HepG2 (cell line): ENCODE results near the gene FGFR3. TPM values are rescaled to one million over a fixed set of nuclear protein-coding genes. Genes with fewer than 3 reads are reported as not detected.
A peak's percentile ranks its signal among the peaks of the same experiment; 100 is the strongest.

Experiments used
- ATAC-seq: fragments of 200-7000 bp; cut with Tn5 transposase; 3 replicates; pipeline ENCODE4 v1.9.1; 2020; ENCODE audit warnings: mild to moderate bottlenecking, moderate library complexity
- BruUV-seq: library from RNA; stranded (reverse); fragments of 400-500 nt; replicated peaks from 2 replicates; lab custom pipeline; 2021; lab: Mats Ljungman, UMichigan
- CTCF ChIA-PET: fragments of 300-600 bp; formaldehyde crosslinking; extraction: SDS; loops from one replicate; lab custom pipeline; 2021; ENCODE audit warnings: low total read pairs, inconsistent platforms, low intra/inter-chr PET ratio; lab: Yijun Ruan, JAX
- POLR2A ChIA-PET: fragments of 350-600 bp; sonication (Branson Sonifier 250); formaldehyde crosslinking; loops from one replicate; lab custom pipeline; 2020; ENCODE audit warnings: antibody characterized with exemption, inconsistent platforms; lab: Yijun Ruan, JAX
- DNase-seq: peaks from one replicate; pipeline ENCODE4 v3.0.0-alpha.2; 2015; ENCODE audit warnings: low spot score
- FAIRE-seq: peaks from 3 replicates; lab custom pipeline; 2011; peaks lifted over from hg19 to GRCh38; lab: Jason Lieb, UNC
- H2AFZ ChIP-seq: one replicate; pipeline ENCODE4 v1.6.1; 2011; ENCODE audit warnings: low read length, inconsistent platforms
- H3K27ac ChIP-seq: fragments of 300-600 bp; 3 replicates; pipeline ENCODE4 v1.8.0; 2011; ENCODE audit warnings: mixed run types, mild to moderate bottlenecking, mixed read lengths, low read length, inconsistent platforms; ENCODE audit not compliant: insufficient read depth; ENCODE audit errors: extremely low read length
- H3K27me3 ChIP-seq, 2 experiments: fragments of 200-600 bp in 1 of 2; 2 replicates in 1 of 2; 3 replicates in 1 of 2; pipeline versions ENCODE4 v1.6.0 to v1.8.0; 2011; ENCODE audit warnings: low read length in 2 of 2, mild to moderate bottlenecking in 2 of 2, moderate library complexity in 2 of 2, inconsistent platforms in 1 of 2; ENCODE audit not compliant: insufficient read depth in 2 of 2, control insufficient read depth in 1 of 2
- H3K36me3 ChIP-seq, 2 experiments: fragments of 200-600 bp in 1 of 2; replicated peaks in 1 of 2; 2 replicates in 1 of 2; 3 replicates in 1 of 2; pipeline versions ENCODE4 v1.5.1 to v1.8.0; 2011; ENCODE audit warnings: low read length in 2 of 2, inconsistent platforms in 1 of 2; ENCODE audit not compliant: insufficient read depth in 2 of 2, control insufficient read depth in 1 of 2
- H3K4me1 ChIP-seq: 2 replicates; pipeline ENCODE4 v1.5.1; 2012; ENCODE audit warnings: low read length, inconsistent platforms; ENCODE audit not compliant: insufficient read depth
- H3K4me2 ChIP-seq: 2 replicates; pipeline ENCODE4 v1.6.0; 2011; ENCODE audit warnings: low read depth, low read length, inconsistent platforms
- H3K4me3 ChIP-seq, 3 experiments: fragments of 200-600 bp in 1 of 3; sonication (generic), shearing (Covaris generic) in 1 of 3; replicated peaks in 1 of 3; 2 replicates each; pipeline ENCODE4 v1.5.1; 2011 to 2016; ENCODE audit warnings: low read length in 3 of 3, inconsistent platforms in 2 of 3, low read depth in 2 of 3, mild to moderate bottlenecking in 2 of 3, control low read depth in 1 of 3, mixed read lengths in 1 of 3; ENCODE audit not compliant: insufficient read depth in 1 of 3
- H3K79me2 ChIP-seq: one replicate; pipeline ENCODE4 v1.6.1; 2011; ENCODE audit warnings: low read length, inconsistent platforms; ENCODE audit not compliant: insufficient read depth
- H3K9ac ChIP-seq: 2 replicates; pipeline ENCODE4 v1.6.0; 2011; ENCODE audit warnings: mild to moderate bottlenecking, low read depth, low read length, inconsistent platforms; ENCODE audit not compliant: insufficient read depth
- H3K9me3 ChIP-seq: 2 replicates; pipeline ENCODE4 v1.5.1; 2012; ENCODE audit warnings: mild to moderate bottlenecking, low read length
- H4K20me1 ChIP-seq: 2 replicates; pipeline ENCODE4 v1.6.0; 2011; ENCODE audit warnings: inconsistent platforms, mild to moderate bottlenecking, low read length, moderate library complexity; ENCODE audit not compliant: insufficient read depth
- ARNTL ChIP-seq: sonication (generic); formaldehyde crosslinking; IDR thresholded peaks from 2 replicates; pipeline ENCODE4 v1.4.0; 2020; ENCODE audit warnings: mild to moderate bottlenecking, missing genetic modification reagents
- CTCF ChIP-seq: sonication (generic); formaldehyde crosslinking; IDR thresholded peaks from 2 replicates; pipeline ENCODE4 v1.5.0; 2020; ENCODE audit warnings: mild to moderate bottlenecking, missing genetic modification reagents, moderate library complexity
- DMAP1 ChIP-seq: IDR thresholded peaks from 2 replicates; pipeline ENCODE4 v1.6.1; 2016
- ELF1 ChIP-seq: sonication (generic); formaldehyde crosslinking; IDR thresholded peaks from 2 replicates; pipeline ENCODE4 v1.4.0; 2020; ENCODE audit warnings: missing genetic modification reagents
- GATAD2A ChIP-seq: IDR thresholded peaks from 2 replicates; pipeline ENCODE4 v1.6.1; 2016
- HNRNPL ChIP-seq: fragments of 200-400 bp; formaldehyde crosslinking; IDR thresholded peaks from 2 replicates; pipeline ENCODE4 v1.6.1; 2017; ENCODE audit warnings: mild to moderate bottlenecking, low read depth, low read length
- KLF15 ChIP-seq: sonication (generic); formaldehyde crosslinking; IDR thresholded peaks from 2 replicates; pipeline ENCODE4 v1.8.1; 2023; ENCODE audit warnings: borderline replicate concordance, mild to moderate bottlenecking, inconsistent platforms, missing genetic modification reagents, mixed read lengths
- RBFOX2 ChIP-seq: fragments of 200-400 bp; formaldehyde crosslinking; IDR thresholded peaks from 2 replicates; pipeline ENCODE4 v1.6.1; 2017; ENCODE audit warnings: low read depth, mild to moderate bottlenecking, low read length
- SP1 ChIP-seq, 2 experiments: fragments of 450-650 bp in 1 of 2; sonication (generic) in 1 of 2; formaldehyde crosslinking in 1 of 2; IDR thresholded peaks; 2 replicates each; pipeline versions ENCODE4 v1.4.0 to v1.6.1; 2016 to 2020; ENCODE audit warnings: missing genetic modification reagents in 1 of 2
- TFAP4 ChIP-seq: sonication (generic); IDR thresholded peaks from 2 replicates; pipeline ENCODE4 v1.6.1; 2016; ENCODE audit warnings: low read depth, borderline replicate concordance
- TFDP1 ChIP-seq: IDR thresholded peaks from 2 replicates; pipeline ENCODE4 v1.6.1; 2016; ENCODE audit warnings: missing compliant biosample characterization, missing genetic modification reagents, borderline replicate concordance
- ZMYM3 ChIP-seq: sonication (generic); formaldehyde crosslinking; IDR thresholded peaks from 2 replicates; pipeline ENCODE4 v1.5.1; 2020; ENCODE audit warnings: mild to moderate bottlenecking, missing genetic modification reagents
- ZNF235 ChIP-seq: sonication (generic); formaldehyde crosslinking; IDR thresholded peaks from 2 replicates; pipeline ENCODE4 v1.8.1; 2023; ENCODE audit warnings: mild to moderate bottlenecking, missing genetic modification reagents, borderline replicate concordance
- ZNF710 ChIP-seq: sonication (generic); formaldehyde crosslinking; IDR thresholded peaks from 2 replicates; pipeline ENCODE4 v1.5.0; 2020; ENCODE audit warnings: mild to moderate bottlenecking, missing genetic modification reagents, borderline replicate concordance
- ZSCAN21 ChIP-seq: sonication (generic); formaldehyde crosslinking; IDR thresholded peaks from 2 replicates; pipeline ENCODE4 v1.8.0; 2022; ENCODE audit warnings: mild to moderate bottlenecking, missing genetic modification reagents, moderate library complexity, borderline replicate concordance
- WGBS: methylation state at CpG from one replicate; pipeline ENCODE4 v1.1.6; 2017; ENCODE audit warnings: low lambda C conversion rate; 5-methylcytosine and 5-hydroxymethylcytosine counted together
- in situ Hi-C: cut with HindIII; loops from 2 replicates; pipeline ENCODE4 v1.10.0; 2017; ENCODE audit warnings: low pct_unique_long_range_greater_than_20kb; ENCODE audit not compliant: extremely low pct_ligation_motif_present
- intact Hi-C: fragments of 100-400 bp; cut with micrococcal nuclease; formaldehyde crosslinking; loops from one replicate; pipeline ENCODE4 v1.10.0; 2022; ENCODE audit not compliant: unreplicated experiment
- polyA plus RNA-seq, 8 experiments: library from polyadenylated mRNA; depleted of rRNA in 3 of 8; stranded (reverse) in 7 of 8; unstranded in 1 of 8; fragments of >200 nt; fragmentation: Illumina TruSeq in 4 of 8; extraction: Trizol in 4 of 8; gene quantifications; 2 replicates each; pipeline versions ENCODE4 v1.2.1 to v1.2.3, GENCODE V29; 2011 to 2016; ENCODE audit warnings: low read depth in 4 of 8, missing spikeins in 1 of 8, mixed read lengths in 1 of 8; ENCODE audit not compliant: insufficient read depth in 1 of 8
- total RNA-seq, 5 experiments: library from RNA; depleted of rRNA; stranded (reverse); fragments of >200 nt; fragmentation: Illumina TruSeq; extraction: Trizol; gene quantifications; 2 replicates each; pipeline ENCODE4 v1.2.3, GENCODE V29; 2016; ENCODE audit warnings: low read depth in 1 of 5

Gene FGFR3
- total and polyA plus RNA-seq, 2 of the 13 experiments (the other 11 are each of a cell fraction or from before 2014, with no cell fraction given) = 103 to 109 TPM

- TF ChIP-seq ARNTL (CRISPR knock-in tag) = peak; percentile 6; the same call in 1 of the 2 replicates
Measured at GRCh38 chr4:1753294-1753696, 39.8 kb upstream of the FGFR3 start (continued).

GRCh38 chr4:1753697-1754311, 39.3 kb upstream of the FGFR3 start:
- in situ Hi-C loops = loop anchor here (10.0 kb wide), 1 partner anchor 51 kb away; no protein-coding TSS in a partner anchor
- no peaks in the 10 kb centered on the region for H4K20me1 ChIP-seq
- no peak overlapping the region for H3K27ac ChIP-seq
- peaks cover 90% of the 10 kb centered on the region for H3K4me1 ChIP-seq
- no CpG with 5 or more reads among the region's 15 CpGs for WGBS
- ATAC-seq (peak; percentile 9), DNase-seq (peak; percentile 39), FAIRE-seq (no peak)
- peak overlapping the region; percentile 82 for H3K4me2 ChIP-seq
- no peaks in the 10 kb centered on the region for H3K9me3 ChIP-seq
- H2AFZ ChIP-seq = no peak overlapping the region
- H3K4me3 ChIP-seq = peak overlapping the region; percentile 45 to 73 (median 56); a peak in 4 of 6 replicates
- no TSS peak for BruUV-seq
- no peaks in the 10 kb centered on the region for H3K36me3 ChIP-seq
- no peaks in the 10 kb centered on the region for H3K79me2 ChIP-seq
- H3K27me3 ChIP-seq = no peaks in the 10 kb centered on the region; a peak in 1 of 5 replicates
- POLR2A ChIA-PET = interaction anchor here (0.9 to 34.3 kb wide), 5 partner anchors 9 to 54 kb away, joined by 3 to 1258 read pairs (median 6); partner anchors contain the start of gene FGFR3
- H3K9ac ChIP-seq = peak overlapping the region; percentile 51
- CTCF ChIA-PET = interaction anchor here (2.9 kb wide), 1 partner anchor 57 kb away, joined by 22 read pairs; no protein-coding TSS in a partner anchor
- intact Hi-C loops = loop anchor here (2.0 kb wide), 1 partner anchor 25 kb away; no protein-coding TSS in a partner anchor
- TF ChIP-seq SP1 (IDR thresholded peaks at IDR 0.05) (no peak), SP1 (CRISPR knock-in tag; IDR thresholded peaks at IDR 0.05) (no peak), DMAP1 (CRISPR knock-in tag) (no peak), HNRNPL (peak; percentile 93), KLF15 (CRISPR knock-in tag) (0 out of 2 replicates have a peak, but pooled peaks have one; percentile 57), ELF1 (peak; percentile 52; the same call in 1 of the 2 replicates), CTCF (peak; percentile 45; the same call in 1 of the 2 replicates), TFDP1 (CRISPR knock-in tag) (no peak), RBFOX2 (peak; percentile 53; the same call in 1 of the 2 replicates), ZNF710 (CRISPR knock-in tag) (no peak), TFAP4 (peak; percentile 31; the same call in 1 of the 2 replicates), ZMYM3 (CRISPR knock-in tag) (peak; percentile 30; the same call in 1 of the 2 replicates), GATAD2A (CRISPR knock-in tag) (peak; percentile 41), ZSCAN21 (CRISPR knock-in tag) (0 out of 2 replicates have a peak, but pooled peaks have one; percentile 30), ZNF235 (CRISPR knock-in tag) (no peak)
